GM19463 (cell line): Measurements from ENCODE around the gene ARHGEF1.

ENCODE experiments used
- ATAC-seq: cut with Tn5 transposase; IDR thresholded peaks from one replicate; pipeline ENCODE4 v1.9.1; 2021; ENCODE audit warnings: mild to moderate bottlenecking, moderate library complexity; ENCODE audit not compliant: unreplicated experiment

The ARHGEF1 gene, protein sequence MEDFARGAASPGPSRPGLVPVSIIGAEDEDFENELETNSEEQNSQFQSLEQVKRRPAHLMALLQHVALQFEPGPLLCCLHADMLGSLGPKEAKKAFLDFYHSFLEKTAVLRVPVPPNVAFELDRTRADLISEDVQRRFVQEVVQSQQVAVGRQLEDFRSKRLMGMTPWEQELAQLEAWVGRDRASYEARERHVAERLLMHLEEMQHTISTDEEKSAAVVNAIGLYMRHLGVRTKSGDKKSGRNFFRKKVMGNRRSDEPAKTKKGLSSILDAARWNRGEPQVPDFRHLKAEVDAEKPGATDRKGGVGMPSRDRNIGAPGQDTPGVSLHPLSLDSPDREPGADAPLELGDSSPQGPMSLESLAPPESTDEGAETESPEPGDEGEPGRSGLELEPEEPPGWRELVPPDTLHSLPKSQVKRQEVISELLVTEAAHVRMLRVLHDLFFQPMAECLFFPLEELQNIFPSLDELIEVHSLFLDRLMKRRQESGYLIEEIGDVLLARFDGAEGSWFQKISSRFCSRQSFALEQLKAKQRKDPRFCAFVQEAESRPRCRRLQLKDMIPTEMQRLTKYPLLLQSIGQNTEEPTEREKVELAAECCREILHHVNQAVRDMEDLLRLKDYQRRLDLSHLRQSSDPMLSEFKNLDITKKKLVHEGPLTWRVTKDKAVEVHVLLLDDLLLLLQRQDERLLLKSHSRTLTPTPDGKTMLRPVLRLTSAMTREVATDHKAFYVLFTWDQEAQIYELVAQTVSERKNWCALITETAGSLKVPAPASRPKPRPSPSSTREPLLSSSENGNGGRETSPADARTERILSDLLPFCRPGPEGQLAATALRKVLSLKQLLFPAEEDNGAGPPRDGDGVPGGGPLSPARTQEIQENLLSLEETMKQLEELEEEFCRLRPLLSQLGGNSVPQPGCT

DNA sequence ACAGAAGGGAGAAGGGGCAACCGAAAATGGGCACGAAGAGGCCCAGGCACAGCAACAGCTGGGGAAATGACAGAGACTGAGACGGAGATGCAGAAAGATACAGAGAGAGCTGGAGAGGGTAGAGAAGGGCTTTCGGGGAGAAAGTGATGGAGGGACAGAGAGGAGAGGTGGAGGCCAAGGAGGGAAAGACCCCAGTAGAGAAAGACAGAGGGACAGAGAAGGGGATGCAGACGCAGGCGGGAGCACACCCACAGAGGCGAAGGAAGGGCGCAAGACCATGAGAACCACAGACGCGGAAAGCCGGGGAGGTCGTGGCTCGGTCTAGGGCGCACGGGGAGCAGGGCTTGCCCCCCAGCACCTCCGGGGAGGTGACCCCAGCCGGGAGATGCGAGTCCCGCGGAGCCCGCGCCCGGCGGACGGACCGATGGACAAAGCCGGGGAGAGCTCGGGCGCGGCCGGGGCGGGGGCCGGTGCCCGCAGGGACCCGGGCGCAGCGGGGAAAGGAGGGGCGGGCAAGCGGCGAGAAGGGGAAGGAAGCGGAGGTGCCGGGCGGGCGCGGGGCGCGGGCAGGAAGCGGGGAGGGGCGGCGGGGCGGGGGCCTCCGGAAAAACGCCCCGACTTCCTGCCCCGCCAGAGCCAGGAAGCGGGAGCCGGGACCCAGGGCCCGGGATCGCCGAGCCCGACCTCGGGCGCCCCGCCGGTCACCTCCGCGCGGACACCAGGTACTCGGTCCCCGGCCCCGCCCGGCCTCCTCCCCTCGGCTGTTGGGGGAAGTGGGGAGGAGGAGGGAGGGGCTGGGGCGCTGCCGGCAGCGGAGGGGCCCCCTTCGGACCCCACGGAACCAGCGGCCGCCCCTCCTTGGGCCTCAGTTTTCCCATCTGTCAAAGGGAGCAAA, at the start of gene ARHGEF1:
Gene ARHGEF1, plus strand, starts transcription at position 617 of the 895 bp plus-strand sequence. CDS start 4,899 bp downstream, outside the sequence.
- no peak for ATAC-seq

DNA sequence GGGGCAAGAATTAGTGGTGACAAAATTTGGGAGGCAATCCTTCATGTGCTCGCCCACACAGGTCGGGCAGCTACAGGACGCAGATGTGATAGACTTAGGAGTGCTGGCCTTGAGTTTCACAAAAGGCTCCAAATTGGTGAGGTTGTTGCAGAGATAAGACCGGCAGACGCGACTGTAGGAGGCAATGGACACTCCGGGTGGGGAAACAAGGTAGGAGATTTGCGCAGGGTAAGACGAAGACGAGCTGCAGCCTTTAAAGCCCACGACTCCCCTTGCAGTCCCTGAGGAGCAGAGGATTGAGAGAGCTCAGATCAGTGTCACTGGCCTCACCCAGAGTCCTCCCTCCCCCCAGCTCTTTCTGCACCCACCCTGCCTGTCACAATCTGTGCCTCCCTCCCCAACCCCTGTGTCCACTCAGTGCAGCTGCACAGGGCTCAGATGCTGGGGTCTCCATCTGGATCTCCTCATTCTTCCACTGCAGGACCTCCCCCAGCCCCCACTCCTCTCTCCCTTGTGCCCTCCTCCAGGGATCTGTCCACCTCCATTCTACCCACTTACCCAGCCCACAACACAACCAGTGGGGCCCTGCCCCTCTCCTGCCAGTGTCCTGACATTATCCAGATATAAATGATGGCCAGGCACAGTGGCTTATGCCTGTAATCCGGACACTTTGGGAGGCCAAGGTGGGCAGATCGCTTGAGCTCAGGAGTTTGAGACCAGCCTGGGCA, 44.8 kb upstream of the ARHGEF1 start:
- no peak for ATAC-seq

DNA sequence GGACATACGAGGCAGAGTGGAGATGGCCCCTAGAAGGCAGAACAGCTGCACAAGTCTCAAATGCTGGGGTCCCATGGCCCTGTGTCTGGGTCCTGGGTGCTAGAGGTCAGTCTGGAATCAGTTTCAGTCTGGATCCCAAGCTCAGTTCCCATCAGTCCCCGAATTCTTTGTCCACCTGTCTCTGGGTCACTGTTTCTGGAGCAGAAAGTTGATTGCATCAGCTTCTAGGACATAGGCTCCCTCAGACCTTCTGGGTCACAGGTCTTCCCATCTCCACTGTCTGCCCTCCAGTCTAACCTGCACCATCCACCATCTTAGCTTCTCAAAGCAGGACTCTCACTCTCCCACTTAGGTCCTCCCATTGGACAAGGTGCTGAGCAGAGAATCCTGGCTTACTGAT, 43.8 kb upstream of the ARHGEF1 start:
- ATAC-seq = no peak

DNA sequence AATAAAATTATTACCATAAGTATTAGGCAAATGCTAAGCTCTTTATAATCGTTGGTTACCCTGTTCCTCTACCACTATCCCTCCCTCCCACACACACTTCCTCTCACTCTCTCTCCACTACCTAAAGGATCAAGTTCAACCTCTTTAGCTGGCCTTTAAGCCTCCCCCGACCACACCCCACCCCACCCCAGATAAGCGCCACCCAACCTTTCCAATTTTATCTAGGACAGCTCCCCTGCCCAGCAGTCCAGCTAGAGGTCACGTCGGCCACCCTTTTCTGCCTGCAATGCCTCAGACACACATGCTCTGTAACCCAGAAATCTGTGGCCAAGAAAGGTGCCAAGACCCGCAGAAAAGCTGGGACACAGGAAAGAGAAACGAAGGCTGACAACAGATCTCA, 39.6 kb upstream of the ARHGEF1 start:
- ATAC-seq = no peak

DNA sequence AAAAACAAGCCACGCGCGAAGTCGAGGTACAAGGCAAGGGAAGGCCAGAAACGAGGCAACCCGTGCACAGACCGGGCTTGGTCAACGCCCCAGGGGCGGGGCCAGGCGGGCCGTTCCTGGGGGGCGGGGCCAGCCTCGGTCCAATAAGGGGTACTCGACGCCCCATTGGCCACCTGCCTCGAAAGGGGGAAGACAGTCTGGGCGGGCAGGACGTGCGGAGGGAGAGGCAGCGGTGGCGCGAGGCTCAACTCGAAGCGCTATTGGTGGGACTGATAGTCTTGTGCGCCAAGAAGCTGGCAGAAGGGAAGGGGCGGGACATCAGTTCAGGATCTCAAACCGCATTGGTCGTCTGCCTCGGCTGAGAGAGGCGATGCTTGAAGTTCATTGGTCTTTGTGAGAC, 38.4 kb upstream of the ARHGEF1 start, which contains the start of gene LYPD4:
Gene LYPD4, minus strand, starts transcription at position 83 of the 400 bp plus-strand sequence. CDS start 5,398 bp downstream, outside the sequence.
- no peak for ATAC-seq

DNA sequence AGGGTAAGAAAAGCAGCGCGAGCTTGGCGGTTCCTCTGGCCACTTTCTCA, 38.2 kb upstream of the ARHGEF1 start, which contains the start of gene DMRTC2:
Gene DMRTC2, plus strand, starts transcription at position 42 of the 50 bp plus-strand sequence. CDS start 2,387 bp downstream, outside the sequence.
- ATAC-seq = no peak

DNA sequence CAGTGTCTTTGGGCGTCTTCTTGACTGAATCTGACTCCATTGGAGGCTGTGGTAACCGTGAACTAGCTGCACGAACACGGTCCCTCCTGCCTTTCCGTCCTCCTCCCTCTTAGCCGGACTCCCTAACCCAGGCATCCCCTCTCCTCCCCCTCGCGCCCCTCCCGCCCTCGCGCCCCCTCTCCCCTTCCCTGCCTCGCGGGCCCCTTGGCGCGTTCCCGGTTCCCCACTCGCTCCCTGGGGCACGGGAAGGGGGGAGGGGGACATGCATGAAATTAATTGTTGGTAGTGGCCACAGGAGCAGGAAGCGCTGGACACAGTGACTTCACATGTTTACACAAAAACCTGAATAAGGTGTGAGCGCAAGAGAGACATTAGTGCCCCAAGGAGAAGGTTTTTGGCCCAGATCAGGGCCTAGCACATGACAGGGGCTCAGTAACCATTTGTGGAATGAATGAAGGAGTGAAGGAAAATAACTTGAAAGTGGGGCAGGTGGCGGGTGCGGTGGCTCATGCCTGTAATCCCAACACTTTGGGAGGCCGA, 37.9 kb upstream of the ARHGEF1 start:
- no peak for ATAC-seq

DNA sequence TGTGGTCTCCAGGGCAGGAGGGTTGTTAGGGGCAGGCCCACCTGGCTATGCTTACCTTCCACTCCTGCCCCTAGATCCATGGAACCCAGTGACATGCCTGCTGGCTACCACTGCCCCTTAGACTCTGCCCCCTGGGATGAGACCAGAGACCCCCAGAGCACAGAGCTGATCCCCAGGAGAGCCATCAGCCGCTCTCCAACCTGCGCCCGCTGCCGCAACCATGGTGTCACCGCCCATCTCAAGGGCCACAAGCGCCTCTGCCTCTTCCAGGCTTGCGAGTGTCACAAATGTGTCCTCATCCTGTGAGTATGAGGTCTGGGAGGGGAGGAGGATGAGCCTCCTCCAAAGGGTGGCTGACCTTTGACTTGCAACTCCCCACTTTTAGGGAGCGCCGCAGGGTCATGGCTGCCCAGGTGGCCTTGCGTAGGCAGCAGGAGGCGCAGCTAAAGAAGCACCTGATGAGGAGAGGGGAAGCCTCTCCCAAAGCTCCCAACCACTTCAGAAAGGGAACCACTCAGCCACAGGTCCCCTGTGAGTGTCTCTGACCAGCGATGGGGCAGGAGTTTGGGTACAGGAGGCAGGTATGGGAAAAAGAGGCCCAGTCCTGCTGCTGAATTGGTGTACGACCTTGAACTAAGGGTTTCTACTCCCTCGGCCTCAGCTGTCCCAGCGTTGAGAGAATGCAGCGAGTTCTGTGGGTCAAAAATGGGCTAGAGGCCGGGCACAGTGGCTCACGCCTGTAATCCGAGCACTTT, 35.5 kb upstream of the ARHGEF1 start:
- ATAC-seq = no peak

DNA sequence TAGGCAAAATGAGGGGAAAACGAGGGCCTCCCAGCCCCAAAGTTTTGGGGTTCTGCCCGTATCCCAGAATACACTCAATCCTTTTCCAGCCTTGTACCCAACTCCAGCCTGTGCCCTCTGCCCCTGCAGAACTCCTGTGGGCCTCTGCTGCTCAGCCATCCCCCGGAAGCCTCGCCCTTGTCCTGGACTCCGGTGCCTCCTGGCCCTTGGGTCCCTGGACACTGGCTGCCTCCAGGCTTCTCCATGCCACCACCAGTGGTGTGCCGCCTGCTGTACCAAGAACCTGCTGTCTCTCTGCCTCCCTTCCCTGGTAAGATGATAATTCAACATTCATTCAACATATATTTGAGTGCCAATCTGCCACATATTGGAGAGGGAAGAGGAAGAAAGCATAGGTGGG, 34.3 kb upstream of the ARHGEF1 start:
- no peak for ATAC-seq

DNA sequence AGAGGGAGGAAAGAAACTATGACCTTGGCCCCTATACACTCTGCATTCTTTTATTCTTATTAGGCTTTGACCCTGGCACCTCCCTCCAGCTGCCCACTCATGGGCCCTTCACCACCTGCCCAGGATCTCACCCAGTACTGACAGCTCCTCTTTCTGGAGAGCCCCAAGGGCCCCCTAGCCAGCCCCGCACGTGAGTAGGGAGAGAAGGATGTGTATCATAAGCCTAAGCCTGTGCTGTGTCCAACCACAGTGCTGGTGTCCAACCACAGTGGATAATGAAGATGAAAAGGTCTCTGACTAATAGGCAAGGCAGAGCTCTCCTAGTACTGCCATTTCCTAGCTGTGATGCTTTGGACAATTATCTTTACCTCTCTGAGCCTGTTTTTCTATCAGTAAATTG, 33.9 kb upstream of the ARHGEF1 start:
- ATAC-seq = no peak

DNA sequence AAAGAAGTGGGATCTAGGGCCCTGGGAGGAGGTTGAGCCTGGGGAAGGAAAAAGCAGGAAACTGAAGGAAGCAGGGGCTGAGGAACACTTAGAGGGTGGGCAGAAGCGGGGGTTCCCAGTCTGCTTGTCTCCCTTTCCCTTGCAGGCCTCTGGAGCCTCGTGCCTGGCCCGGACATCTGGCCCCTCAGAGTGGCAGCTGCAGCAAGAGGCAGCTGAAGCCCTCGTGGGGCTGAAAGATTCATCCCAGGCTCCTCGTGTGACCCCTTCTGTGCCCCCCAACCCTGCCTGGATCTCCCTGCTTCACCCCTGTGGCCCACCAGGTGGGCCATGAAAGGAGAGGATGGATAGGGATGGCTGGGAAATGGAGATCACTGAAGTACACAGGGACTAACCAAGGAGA, 32.6 kb upstream of the ARHGEF1 start:
- ATAC-seq = no peak

DNA sequence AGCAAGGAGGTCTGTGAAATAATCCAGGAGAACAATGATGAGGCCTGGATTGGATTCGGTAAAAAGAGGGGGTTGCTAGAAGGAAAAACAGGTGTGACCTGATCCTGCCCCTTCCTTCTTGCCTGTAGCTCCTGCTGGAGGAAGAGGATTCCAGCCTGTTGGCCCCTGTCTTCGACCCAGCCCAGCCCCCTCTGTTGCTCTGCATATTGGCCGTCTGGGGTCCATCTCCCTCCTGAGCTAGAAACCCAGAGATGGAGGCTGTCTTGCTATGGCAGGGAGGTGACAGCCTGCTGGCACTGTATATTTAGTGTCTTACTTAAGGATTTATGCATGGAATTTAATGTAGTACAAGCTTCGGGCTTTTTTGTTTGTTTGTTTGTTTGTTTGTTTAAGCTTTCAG, 31.5 kb upstream of the ARHGEF1 start:
- no peak for ATAC-seq

DNA sequence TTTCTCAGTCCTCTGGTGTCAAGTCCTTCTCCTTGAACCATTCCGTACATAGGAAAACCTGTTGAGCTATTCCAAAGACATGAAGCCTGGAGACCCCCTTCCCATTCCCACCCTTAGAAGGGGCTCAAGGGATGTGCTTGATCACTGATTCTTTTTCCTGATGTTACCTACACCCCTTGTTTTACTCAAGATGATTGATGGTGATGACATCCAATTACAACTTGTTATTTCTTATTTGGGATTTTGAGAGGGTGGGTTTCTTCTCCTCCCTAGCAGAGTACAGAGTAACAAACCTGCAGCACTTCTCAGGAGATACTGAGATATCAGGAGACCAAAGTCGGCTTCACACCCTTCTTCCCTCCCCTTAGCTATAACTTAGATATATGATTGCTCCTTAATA, 29.6 kb upstream of the ARHGEF1 start:
- no peak for ATAC-seq

DNA sequence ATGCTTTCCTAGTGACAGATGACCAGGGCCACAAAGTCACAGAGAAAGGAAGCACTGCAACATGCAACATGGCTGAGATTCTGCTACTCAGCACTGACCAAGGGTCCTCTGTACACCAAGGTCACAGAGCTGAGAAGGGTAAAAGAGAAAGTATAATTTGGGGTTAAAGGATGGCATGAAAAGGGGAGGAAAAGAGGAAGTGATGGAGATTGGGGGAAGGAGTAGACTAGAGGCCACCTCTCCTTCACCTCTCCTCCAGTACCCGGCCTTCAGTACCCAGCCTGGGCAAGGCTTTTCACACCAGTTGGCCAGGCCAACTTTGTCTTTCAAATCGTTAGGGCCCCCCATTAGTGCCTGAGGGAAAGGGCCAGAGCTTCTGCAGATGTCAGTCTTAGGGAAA, 29.2 kb upstream of the ARHGEF1 start:
- no peak for ATAC-seq

DNA sequence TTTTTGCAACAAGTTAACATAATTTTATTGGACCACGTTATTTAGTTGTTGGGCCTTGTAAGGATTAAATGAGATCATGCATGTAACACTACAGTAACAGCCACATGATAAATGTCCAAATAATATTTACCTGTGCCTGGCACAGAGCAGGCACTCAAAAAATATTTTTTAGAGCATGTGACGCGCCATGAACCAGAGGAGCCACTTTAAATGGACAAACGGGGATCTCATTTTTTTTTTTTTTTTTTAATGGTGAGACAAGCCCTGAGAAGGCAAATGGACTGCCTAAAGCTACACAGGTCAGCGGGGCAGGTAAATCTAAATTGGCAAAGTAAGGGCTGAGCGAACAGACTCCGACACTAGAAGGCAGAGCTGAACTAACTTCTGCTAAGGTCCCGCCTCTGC, 23.8 kb upstream of the ARHGEF1 start:
- ATAC-seq = no peak

DNA sequence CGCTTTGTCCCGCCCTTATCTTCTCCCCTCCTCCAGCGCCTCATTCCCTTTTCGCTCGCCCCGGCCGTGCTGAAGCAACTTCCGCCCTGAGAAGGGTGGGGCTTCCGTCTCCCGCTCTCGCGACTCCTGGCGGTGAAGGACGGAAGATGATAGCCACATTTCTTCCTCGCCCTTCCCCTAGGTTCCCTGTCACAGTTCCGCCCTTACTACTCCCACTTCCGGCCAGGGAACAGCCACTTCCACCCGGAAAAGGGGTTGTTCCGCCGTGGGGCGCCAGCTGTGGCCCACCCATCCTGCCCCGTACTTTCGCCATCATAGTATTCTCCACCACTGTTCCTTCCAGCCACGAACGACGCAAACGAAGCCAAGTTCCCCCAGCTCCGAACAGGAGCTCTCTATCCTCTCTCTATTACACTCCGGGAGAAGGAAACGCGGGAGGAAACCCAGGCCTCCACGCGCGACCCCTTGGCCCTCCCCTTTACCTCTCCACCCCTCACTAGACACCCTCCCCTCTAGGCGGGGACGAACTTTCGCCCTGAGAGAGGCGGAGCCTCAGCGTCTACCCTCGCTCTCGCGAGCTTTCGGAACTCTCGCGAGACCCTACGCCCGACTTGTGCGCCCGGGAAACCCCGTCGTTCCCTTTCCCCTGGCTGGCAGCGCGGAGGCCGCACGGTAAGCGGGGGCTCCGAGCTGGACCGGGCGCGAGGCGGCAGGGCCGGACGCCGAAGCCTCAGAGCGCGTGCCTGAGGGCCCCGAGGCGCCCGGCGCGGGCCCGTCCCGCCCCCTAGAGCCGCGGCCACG, 23.2 kb upstream of the ARHGEF1 start, which contains the start of gene RPS19:
Gene RPS19, plus strand, starts transcription at position 638 of the 801 bp plus-strand sequence. CDS start 520 bp downstream, outside the sequence.
- peak; percentile 75 for ATAC-seq

DNA sequence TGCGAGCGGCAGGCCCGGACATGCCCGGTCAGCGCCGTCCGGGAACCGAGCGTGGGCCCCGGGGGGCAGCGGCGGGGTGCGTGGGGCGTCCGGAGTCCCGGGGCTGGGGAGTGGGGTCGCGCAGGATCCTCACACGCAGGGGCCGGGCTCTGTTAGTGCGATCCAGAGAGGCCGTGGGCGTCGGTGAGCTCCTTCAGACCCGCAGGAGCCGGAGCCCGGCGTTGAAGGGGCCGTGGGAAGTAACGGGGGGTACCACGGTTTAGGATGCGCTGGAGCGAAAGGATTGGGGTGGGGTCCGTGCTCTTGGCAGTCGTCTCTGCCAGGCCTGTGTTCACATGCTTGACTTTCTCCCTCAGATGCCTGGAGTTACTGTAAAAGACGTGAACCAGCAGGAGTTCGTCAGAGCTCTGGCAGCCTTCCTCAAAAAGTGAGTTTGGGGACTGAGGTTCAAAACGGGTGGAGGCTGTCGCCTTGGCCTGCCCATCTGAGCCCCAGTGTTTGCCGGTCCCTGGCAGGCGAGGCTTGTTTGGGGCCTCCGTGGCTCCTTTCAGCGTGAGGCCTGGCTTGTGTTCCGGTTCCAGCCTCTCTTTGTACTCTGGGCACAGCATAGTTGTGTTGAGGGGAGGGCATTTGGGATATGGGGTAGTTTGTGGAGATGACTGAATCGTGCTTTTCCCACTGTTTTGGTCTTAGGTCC, 22.4 kb upstream of the ARHGEF1 start:
- ATAC-seq = no peak

DNA sequence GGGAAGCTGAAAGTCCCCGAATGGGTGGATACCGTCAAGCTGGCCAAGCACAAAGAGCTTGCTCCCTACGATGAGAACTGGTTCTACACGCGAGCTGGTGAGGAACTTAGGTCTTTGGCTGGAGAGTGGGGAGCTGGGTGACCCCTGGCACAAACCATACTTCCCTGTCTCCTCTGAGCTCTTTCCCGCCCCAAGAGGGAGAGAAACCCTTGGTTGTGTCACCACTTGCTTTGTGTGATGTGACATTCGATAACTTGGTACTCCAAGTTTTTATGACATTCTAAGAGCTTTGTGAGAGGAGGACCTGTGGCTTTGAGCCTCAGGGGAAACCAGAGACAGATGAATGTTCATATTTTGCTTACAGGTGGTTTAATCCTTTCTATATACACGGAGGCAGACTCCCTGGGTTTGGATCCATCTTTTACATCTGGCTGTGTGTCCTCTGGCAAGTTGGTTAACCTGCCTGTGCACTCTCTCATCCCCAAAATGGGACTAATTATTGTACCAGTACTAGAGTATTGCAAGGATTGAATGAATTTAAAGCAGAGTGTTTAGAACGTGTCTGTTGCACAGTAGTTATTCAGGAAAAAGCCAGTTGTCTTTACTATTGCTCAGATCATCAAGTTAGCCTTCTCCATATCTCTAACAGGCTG, 21.7 kb upstream of the ARHGEF1 start:
- no peak for ATAC-seq
